NCI-H1105 treated with DMSO at 0.1 percent for 48 hours (cell line): ENCODE results near the gene NT5DC2.

Source experiments
- DNase-seq: peaks from one replicate; lab custom pipeline; 2025; lab: John Stamatoyannopoulos, UW

Gene NT5DC2

DNA sequence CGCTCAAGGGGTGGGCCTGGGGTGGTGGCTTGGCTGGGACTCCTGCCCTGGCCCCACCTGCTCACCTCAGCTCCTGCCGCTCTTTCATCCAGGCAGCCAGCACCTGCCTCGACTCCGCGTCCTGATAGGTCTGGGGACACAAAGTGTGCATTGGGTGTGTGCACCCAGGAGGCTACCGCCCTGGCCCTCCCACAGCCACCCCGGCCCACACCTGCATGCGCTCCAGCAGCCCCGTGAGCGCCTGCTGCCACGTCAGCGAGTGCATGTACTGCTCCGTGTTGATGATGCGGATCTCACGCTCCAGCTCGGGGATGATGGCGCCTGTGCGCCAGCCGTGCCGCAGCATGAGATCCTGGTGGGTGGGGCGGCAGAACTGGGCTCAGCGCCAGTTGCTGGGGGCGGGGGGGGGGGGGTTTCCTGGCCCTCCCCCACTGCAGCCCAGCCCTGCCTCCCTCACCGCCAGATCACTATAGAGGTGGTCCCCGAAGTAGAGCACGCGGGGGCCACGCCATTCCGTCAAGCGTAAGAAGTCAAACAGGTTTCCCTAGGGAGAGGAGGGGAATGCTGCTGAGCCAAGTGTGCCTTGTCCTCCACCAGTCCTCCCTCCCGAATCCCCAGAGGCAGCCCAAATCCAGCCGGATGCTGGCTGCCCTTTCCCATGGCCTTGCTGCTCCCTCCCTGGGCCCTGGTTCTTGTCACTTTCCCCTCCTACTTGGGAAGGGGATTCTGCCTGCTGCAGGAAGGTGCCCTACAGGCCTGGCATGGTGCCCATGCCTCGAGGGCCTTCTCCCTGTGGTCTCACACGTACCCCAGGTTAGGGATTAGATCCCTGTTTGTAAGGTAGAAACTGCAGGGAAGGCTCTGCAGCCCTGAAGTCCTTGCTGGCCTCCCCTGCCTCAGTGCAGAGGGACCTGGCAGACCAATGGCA lies 8.6 kb downstream of the NT5DC2 start:
- peak; percentile 69 for DNase-seq

DNA sequence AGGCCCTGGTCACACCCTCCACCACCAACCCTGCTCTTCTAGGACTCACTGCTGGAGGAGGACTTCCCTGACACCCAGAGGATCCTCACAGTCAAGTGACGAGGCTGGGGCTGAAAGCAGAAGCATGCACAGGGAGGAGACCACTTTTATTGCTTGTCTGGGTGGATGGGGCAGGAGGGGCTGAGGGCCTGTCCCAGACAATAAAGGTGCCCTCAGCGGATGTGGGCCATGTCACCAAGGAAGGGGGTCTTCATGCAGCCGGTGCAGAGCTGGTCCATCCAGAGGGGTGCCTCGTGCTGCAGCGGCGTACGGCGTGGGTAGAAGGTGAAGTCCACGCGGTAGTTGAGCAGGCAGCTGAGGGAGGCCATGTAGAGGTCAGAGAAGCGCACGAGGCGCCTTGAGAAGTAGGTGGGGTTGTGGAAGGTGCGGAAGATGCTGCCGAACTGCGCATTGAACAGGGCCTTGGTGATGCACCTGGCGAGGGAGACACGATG lies 9.4 kb downstream of the NT5DC2 start:
- DNase-seq: no peak

- DNase-seq: no peak
Measured at GRCh38 chr3:52523386-52524257, 10.0 kb downstream of the NT5DC2 start.

DNA sequence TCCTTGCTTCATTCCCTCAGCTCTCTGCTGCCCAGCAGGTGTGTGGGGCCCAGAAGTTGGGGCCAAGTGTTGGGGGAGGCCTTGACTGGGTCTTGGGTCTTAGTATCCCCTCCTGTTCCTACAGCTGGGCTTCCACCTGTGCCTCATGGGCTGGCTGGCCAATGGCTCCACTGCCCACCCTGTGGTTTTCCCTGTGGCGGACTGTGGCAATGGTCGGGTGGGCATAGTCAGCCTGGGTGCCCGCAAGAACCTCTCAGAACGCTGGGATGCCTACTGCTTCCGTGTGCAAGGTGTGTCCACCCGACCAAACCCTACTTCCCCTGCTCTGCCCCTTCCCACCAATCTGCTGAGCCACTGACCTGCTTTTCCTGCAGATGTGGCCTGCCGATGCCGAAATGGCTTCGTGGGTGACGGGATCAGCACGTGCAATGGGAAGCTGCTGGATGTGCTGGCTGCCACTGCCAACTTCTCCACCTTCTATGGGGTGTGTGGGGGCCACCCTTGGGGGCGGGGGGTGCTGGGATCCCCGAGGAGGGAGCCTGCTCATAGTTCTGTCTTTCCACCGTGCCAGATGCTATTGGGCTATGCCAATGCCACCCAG lies 10.9 kb downstream of the NT5DC2 start:
- no peak for DNase-seq

GRCh38 chr3:52521881-52522650 lies 11.6 kb downstream of the NT5DC2 start:
- no peak for DNase-seq

GRCh38 chr3:52521488-52521824 lies 12.2 kb downstream of the NT5DC2 start:
- no peak for DNase-seq

DNA sequence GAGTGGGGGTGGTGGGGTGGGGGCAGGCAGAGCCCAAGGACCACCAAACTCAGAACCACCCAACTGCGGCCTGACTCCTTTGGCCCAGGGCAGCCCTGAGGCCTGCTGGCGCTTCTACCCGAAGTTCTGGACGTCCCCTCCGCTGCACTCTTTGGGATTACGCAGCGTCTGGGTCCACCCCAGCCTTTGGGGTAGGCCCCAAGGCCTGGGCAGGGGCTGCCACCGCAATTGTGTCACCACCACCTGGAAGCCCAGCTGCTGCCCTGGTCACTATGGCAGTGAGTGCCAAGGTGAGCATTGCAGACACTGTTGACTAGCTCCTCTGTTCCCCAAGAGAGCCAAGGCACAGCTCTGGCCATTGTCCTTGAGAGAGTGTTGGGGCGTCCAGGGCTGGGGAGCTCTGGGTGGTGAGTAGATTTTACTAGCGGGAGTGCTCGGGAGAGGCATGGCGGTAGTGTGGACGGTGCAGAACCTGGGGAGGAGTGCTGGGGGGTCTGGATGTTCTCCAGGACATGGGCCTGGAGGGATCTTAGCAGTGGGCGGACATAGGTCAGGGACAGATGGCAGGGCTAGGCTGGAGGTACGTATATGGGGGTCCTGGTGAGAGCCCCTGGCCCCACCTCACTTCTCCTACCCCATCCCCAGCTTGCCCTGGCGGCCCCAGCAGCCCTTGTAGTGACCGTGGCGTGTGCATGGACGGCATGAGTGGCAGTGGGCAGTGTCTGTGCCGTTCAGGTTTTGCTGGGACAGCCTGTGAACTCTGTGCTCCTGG lies 12.8 kb downstream of the NT5DC2 start:
- DNase-seq: no peak

GRCh38 chr3:52520141-52520667 lies 13.5 kb downstream of the NT5DC2 start:
- no peak for DNase-seq

DNA sequence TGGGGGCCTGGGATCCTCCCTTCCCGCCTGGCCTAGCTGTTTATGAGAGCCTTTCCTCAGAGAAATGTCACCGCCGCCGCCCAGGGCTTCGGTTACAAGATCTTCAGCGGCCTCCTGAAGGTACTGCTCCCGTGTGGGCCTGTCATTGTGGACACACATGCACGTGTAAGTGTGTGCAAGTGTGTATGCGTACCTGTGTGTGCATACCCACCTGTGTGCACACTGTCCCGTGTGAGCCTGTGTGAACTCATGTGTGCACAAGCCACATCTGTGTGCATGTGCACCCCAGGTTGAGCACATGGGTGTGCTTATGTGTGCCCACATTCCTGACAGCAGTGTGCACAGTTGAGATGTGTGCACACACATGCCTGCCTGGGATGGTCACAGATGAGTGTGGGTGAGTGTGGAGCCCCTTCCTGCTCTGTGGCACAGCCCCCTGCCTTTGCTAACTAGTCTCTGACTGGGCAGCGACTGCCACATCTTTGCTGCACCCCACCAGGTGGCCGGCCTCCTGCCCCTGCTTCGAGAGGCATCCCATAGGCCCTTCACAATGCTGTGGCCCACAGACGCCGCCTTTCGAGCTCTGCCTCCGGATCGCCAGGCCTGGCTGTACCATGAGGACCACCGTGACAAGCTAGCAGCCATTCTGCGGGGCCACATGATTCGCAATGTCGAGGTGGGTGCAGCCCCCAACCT lies 14.1 kb downstream of the NT5DC2 start:
- no peak for DNase-seq

DNA sequence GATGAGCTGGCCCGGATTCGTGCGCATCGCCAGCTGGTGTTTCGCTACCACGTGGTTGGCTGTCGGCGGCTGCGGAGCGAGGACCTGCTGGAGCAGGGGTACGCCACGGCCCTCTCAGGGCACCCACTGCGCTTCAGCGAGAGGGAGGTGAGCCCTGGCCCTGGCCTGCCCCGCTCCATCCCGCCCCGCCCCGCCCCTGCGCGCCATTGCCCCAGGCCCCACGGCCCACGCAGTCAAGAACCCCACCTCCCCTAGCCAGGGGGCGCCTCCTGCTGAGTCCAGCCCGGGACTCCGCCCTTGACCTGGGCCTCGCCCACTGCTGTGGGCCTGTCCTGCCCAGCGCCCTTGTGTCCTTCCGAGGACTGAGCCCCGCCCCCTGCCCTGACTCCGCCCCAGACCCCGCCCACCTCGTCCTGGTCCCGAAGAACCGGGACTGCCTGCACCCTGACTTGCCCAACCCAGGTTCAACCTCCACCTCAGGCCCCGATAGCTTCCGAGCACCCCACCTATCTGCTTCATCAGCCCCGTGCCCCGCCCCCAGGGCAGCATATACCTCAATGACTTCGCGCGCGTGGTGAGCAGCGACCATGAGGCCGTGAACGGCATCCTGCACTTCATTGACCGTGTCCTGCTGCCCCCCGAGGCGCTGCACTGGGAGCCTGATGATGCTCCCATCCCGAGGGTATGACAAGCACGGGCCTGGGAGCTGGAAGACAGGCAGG lies 14.8 kb downstream of the NT5DC2 start:
- no peak for DNase-seq

DNA sequence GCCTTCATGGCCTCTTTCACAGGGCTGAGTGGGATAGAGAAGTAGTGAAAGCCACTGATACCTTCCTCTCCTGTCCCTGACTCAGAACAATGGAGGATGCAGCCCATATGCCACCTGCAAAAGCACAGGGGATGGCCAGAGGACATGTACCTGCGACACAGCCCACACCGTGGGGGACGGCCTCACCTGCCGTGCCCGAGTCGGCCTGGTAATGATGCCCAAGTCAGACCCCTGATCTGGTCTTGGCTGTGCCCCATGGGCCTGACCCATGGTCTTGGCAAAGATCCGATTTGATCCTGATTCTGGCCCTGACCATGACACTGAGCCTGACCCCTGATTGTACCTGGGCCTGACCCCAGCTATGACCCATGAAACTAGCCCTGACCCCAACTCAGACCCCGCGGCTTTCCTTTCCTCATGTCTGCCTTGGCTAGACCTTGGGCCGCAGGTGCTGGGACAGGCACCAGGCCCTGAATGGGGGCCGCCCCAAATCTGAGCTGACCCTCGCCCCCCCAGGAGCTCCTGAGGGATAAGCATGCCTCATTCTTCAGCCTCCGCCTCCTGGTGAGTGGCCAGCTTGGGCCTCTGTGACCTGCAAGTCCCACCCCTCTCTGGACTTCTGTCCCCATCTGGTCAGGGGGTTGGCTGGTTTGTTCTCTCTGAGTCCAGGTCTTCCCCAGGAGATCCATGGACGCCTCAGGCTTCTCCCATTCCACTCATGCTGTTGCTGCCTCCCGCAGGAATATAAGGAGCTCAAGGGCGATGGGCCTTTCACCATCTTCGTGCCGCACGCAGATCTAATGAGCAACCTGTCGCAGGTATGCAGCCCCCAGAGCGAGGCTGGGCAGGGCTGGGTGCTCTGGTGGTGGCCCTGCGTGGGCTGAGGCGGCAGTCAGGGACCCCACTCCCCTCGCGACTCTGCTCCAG lies 15.6 kb downstream of the NT5DC2 start:
- no peak for DNase-seq

DNA sequence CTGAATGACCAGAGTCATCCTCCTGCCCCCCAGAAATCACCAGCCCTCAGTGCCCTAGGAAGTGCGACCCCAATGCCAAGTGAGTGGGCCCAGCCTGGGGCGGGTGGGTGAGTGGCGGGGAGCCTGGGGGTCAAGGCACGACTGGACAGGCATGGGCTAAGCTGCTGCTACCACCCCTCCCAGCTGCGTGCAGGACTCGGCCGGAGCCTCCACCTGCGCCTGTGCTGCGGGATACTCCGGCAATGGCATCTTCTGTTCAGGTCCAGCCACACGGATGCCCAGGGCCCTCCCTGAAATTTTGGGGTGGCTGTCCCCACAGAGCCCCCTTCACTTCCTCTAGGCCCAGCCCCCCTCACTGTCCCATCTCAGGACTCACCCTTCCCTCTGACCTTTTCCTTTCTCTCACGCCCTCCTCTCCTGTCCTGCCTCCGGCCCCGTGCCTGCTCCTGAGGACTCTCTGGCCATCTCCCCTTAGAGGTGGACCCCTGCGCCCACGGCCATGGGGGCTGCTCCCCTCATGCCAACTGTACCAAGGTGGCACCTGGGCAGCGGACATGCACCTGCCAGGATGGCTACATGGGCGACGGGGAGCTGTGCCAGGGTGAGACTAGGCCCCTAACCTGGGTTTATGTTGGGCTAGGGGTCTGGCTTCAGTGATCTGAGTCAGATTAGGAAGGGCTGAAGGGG lies 17.0 kb downstream of the NT5DC2 start:
- DNase-seq: no peak

DNA sequence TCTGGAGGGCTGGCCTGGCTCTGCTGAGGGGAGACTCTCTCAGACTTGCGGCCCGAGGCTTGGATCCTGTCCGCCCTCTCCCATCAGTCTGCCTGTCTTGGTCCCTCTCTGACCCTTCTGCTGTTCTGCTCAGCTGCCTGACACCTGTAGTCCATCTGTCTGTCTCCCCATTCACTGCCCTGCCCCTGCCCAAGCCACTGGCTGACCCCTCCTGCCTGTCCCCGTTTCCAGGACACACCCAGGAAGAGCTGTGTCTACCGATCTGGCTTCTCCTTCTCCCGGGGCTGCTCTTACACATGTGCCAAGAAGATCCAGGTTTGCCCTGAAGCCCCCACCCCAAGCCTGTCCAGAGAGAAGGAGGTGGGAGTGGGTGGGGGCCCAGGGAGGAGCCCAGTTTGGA lies 18.5 kb downstream of the NT5DC2 start:
- no peak for DNase-seq

- DNase-seq: no peak
Measured at GRCh38 chr3:52514576-52514975, 19.1 kb downstream of the NT5DC2 start.

DNA sequence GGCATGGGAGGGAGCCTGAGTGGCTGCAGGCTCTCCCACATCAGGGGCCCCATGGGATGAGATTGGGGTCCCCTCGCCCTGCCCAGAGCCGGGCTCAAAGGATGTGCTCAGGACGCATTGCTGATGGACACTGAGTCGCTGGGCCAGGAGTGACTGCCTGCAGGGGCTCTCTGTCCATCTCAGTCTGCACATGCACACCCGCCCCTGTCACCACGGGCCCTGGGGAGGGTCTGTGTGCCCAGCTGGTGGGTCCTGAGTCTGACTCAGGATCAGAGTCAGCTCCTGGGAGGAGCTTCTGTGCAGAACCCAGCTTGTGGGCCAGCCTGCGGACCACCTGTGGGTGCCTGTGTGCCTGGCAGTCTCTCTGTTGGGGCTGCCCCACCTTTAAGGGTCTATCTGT lies 20.4 kb downstream of the NT5DC2 start:
- DNase-seq: no peak

DNA sequence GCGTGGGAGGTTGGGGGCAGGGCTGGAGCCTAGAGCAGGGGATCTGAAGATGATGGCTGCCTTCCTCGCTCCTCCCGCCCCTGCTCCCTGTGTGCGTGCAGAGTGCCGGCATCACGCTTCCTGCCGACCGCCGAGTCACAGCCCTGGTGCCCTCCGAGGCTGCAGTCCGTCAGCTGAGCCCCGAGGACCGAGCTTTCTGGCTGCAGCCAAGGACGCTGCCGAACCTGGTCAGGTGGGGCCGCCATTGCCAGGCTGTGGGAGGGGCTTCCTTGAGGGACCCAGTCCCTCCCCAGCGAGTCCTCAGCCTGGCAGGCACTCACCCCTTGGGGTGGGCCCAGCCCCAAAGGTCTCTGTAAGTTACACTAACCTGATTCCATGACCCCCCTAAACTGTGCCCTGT lies 20.9 kb downstream of the NT5DC2 start:
- no peak for DNase-seq

GRCh38 chr3:52512105-52512504 lies 21.6 kb downstream of the NT5DC2 start:
- no peak for DNase-seq

GRCh38 chr3:52511509-52511908 lies 22.1 kb downstream of the NT5DC2 start:
- no peak for DNase-seq
